K562 (cell line): ENCODE data around the gene GPS2. TPM values are rescaled to one million over a fixed set of nuclear protein-coding genes. Genes with fewer than 3 reads are reported as not detected.

Experiments
- ATAC-seq: fragments of 200-7000 bp; cut with Tn5 transposase; 3 replicates; pipeline ENCODE4 v1.9.1; 2020; ENCODE audit warnings: moderate library complexity
- BruUV-seq: library from RNA; stranded (reverse); fragments of 400-500 nt; replicated peaks from 2 replicates; lab custom pipeline; 2021; lab: Mats Ljungman, UMichigan
- CTCF ChIA-PET: fragments of 300-600 bp; formaldehyde crosslinking; extraction: SDS; loops from one replicate; lab custom pipeline; 2021; ENCODE audit warnings: low intra/inter-chr PET ratio; lab: Yijun Ruan, JAX
- POLR2A ChIA-PET: fragments of 300-600, 350-650 bp; sonication (Branson Sonifier 250); formaldehyde crosslinking; extraction: SDS; loops from one replicate; lab custom pipeline; 2021; ENCODE audit warnings: antibody characterized with exemption, inconsistent platforms; lab: Yijun Ruan, JAX
- DNase-seq, 4 experiments: peaks; one replicate each; pipeline versions ENCODE4 v3.0.0 to v3.0.0-alpha.2; 2011 to 2018; ENCODE audit warnings: low spot score in 3 of 4, mixed read lengths in 3 of 4; ENCODE audit errors: extremely low read depth in 1 of 4
- FAIRE-seq: peaks from 2 replicates; lab custom pipeline; 2011; peaks lifted over from hg19 to GRCh38; lab: Jason Lieb, UNC
- H2AFZ ChIP-seq: 2 replicates; pipeline ENCODE4 v1.6.0; 2011; ENCODE audit warnings: low read depth, low read length, control low read depth, inconsistent platforms
- H3K27ac ChIP-seq: fragments of 200-600 bp; 3 replicates; pipeline ENCODE4 v1.8.0; 2011; ENCODE audit warnings: low read depth, mild to moderate bottlenecking, control low read depth, inconsistent platforms, low read length, moderate library complexity, mixed read lengths; ENCODE audit errors: extremely low read depth
- H3K27me3 ChIP-seq, 2 experiments: fragments of 300-600 bp in 1 of 2; 2 replicates in 1 of 2; 3 replicates in 1 of 2; pipeline versions ENCODE4 v1.6.0 to v1.8.0; 2011; ENCODE audit warnings: inconsistent platforms in 2 of 2, low read length in 2 of 2, mild to moderate bottlenecking in 1 of 2, mixed read lengths in 1 of 2, moderate library complexity in 1 of 2; ENCODE audit not compliant: control insufficient read depth in 2 of 2, insufficient read depth in 2 of 2
- H3K36me3 ChIP-seq: fragments of 300-600 bp; 3 replicates; pipeline ENCODE4 v1.8.0; 2011; ENCODE audit warnings: mild to moderate bottlenecking, low read length, inconsistent platforms; ENCODE audit not compliant: control insufficient read depth, insufficient read depth
- H3K4me1 ChIP-seq, 2 experiments: fragments of 200-600 bp in 1 of 2; replicated peaks in 1 of 2; 2 replicates in 1 of 2; 3 replicates in 1 of 2; pipeline versions ENCODE4 v1.5.1 to v1.8.0; 2011; ENCODE audit warnings: inconsistent platforms in 2 of 2, low read length in 2 of 2, mild to moderate bottlenecking in 1 of 2, mixed read lengths in 1 of 2, moderate library complexity in 1 of 2; ENCODE audit not compliant: control insufficient read depth in 2 of 2, insufficient read depth in 2 of 2
- H3K4me2 ChIP-seq: 2 replicates; pipeline ENCODE4 v1.6.1; 2011; ENCODE audit warnings: low read length, control low read depth, inconsistent platforms, mixed read lengths; ENCODE audit not compliant: insufficient read depth
- H3K4me3 ChIP-seq: fragments of 200-600 bp; sonication (generic), shearing (Covaris generic); 2 replicates; pipeline ENCODE4 v1.5.1; 2016; ENCODE audit warnings: control low read depth, inconsistent platforms
- H3K79me2 ChIP-seq: fragments of 200-600 bp; 3 replicates; pipeline ENCODE4 v1.8.0; 2011; ENCODE audit warnings: low read length, inconsistent platforms; ENCODE audit not compliant: control insufficient read depth, insufficient read depth
- H3K9ac ChIP-seq, 2 experiments: 2 replicates each; pipeline versions ENCODE4 v1.6.0 to v1.6.1; 2011; ENCODE audit warnings: low read depth in 2 of 2, low read length in 2 of 2, control low read depth in 1 of 2, inconsistent platforms in 1 of 2, mild to moderate bottlenecking in 1 of 2, mixed read lengths in 1 of 2; ENCODE audit not compliant: insufficient read depth in 1 of 2
- H3K9me1 ChIP-seq: one replicate; pipeline ENCODE4 v1.6.0; 2011; ENCODE audit warnings: inconsistent platforms, mild to moderate bottlenecking, low read length, moderate library complexity; ENCODE audit not compliant: control insufficient read depth, insufficient read depth
- H3K9me3 ChIP-seq: replicated peaks from 2 replicates; pipeline ENCODE4 v1.5.1; 2011; ENCODE audit warnings: low read depth, low read length, inconsistent platforms; ENCODE audit not compliant: control insufficient read depth, insufficient read depth
- H4K20me1 ChIP-seq: replicated peaks from 2 replicates; pipeline ENCODE4 v1.6.1; 2011; ENCODE audit warnings: low read length, inconsistent platforms, mixed read lengths; ENCODE audit not compliant: control insufficient read depth, insufficient read depth
- AFF4 ChIP-seq: sonication (generic); formaldehyde crosslinking; IDR thresholded peaks from 2 replicates; pipeline ENCODE4 v1.8.0; 2023; ENCODE audit warnings: mild to moderate bottlenecking, missing genetic modification reagents
- EGR1 ChIP-seq: fragments of 450-650 bp; conservative IDR thresholded peaks from 2 replicates; pipeline ENCODE4 v1.6.1; 2017; ENCODE audit warnings: mild to moderate bottlenecking
- ZNF232 ChIP-seq: sonication (generic); formaldehyde crosslinking; IDR thresholded peaks from 2 replicates; pipeline ENCODE4 v1.8.0; 2022; ENCODE audit warnings: mild to moderate bottlenecking, missing genetic modification reagents
- WGBS: fragments of 100-300 bp; shearing (Covaris generic); methylation state at CpG from one replicate; pipeline ENCODE4 v1.1.6; 2016; ENCODE audit warnings: low coverage, mixed read lengths; ENCODE audit not compliant: insufficient coverage; ENCODE audit errors: missing lambda C conversion rate; 5-methylcytosine and 5-hydroxymethylcytosine counted together
- in situ Hi-C: fragments of 300-500 bp; cut with MboI; formaldehyde crosslinking; loops from 4 replicates; pipeline ENCODE4 v1.15.0; 2018; ENCODE audit warnings: inconsistent platforms, mixed read lengths
- intact Hi-C: fragments of 100-400 bp; cut with micrococcal nuclease; formaldehyde crosslinking; loops from 2 replicates; pipeline ENCODE4 v1.14.2; 2022
- polyA plus RNA-seq, 8 experiments: library from polyadenylated mRNA; depleted of rRNA in 4 of 8; stranded (reverse) in 5 of 8; unstranded in 3 of 8; fragments of >200 nt; fragmentation: Nextera tagmentation in 2 of 8; fragmentation: Illumina TruSeq in 1 of 8; extraction: Ambion mirVana in 2 of 8; extraction: Trizol in 1 of 8; gene quantifications; 2 replicates each; pipeline versions ENCODE4 v1.2.1 to v1.2.3, GENCODE V29; 2011 to 2014; ENCODE audit warnings: inconsistent platforms in 1 of 8, missing spikeins in 1 of 8
- total RNA-seq, 7 experiments: library from RNA; depleted of rRNA in 6 of 7; stranded (reverse); fragments of >200 nt in 6 of 7; fragmentation: Illumina TruSeq in 2 of 7; extraction: Trizol in 2 of 7; gene quantifications; 2 replicates each; pipeline versions ENCODE4 v1.2.1 to v1.2.3, GENCODE V29; 2011 to 2021; ENCODE audit warnings: low replicate concordance in 1 of 7

The GPS2 gene
- total and polyA plus RNA-seq, 9 of the 15 experiments (the other 6 are each of a cell fraction or from before 2014, with no cell fraction given), result 18.3 to 75.7 (median 37.0) TPM

- no peaks in the 10 kb centered on the region for H3K27me3 ChIP-seq
- H3K36me3 ChIP-seq, result no peaks in the 10 kb centered on the region
- no peak overlapping the region for H3K4me2 ChIP-seq
- H3K79me2 ChIP-seq, result no peaks in the 10 kb centered on the region
- no peaks in the 10 kb centered on the region; a peak in 1 of 5 replicates for H3K4me1 ChIP-seq
- no peak for TF ChIP-seq ZNF232
- TF ChIP-seq EGR1, result peak; percentile 57
- no peak for TF ChIP-seq AFF4
- intact Hi-C loops (no loop called here), in situ Hi-C loops (no loop called here)
- no peak for ATAC-seq
- BruUV-seq, result no TSS peak
- no peaks in the 10 kb centered on the region for H3K9me1 ChIP-seq
- no peak overlapping the region for H3K9ac ChIP-seq
- no peak for FAIRE-seq
- DNase-seq, result no peak
- H2AFZ ChIP-seq, result no peak overlapping the region
- POLR2A ChIA-PET, result interaction anchor here (0.6 kb wide), 1 partner anchor 11 kb away, joined by 4 read pairs; no protein-coding TSS in a partner anchor
- H3K9me3 ChIP-seq, result no peaks in the 10 kb centered on the region
- CTCF ChIA-PET, result no interaction called here
- no peak overlapping the region for H3K27ac ChIP-seq
- no peaks in the 10 kb centered on the region for H4K20me1 ChIP-seq
- H3K4me3 ChIP-seq, result no peak overlapping the region
- 22% methylated on average over 6 of the region's 6 CpGs for WGBS
Observed at GRCh38 chr17:7363311-7363710, 48.2 kb upstream of the GPS2 start.
